HG03103 (cell line): ENCODE measurements around the gene CCL16.

Experiments
- ATAC-seq: cut with Tn5 transposase; IDR thresholded peaks from one replicate; pipeline ENCODE4 v1.9.1; 2021; ENCODE audit warnings: low read depth; ENCODE audit not compliant: unreplicated experiment

Gene CCL16

GRCh38 chr17:35988164-35988563 lies 6.9 kb upstream of the CCL16 start:
- no peak for ATAC-seq

GRCh38 chr17:35986643-35987042 lies 5.3 kb upstream of the CCL16 start, which contains the start of gene CCL14:
TSS of gene CCL14 (minus strand) at chr17:35986729. CDS start at chr17:35986649, 80 bp downstream.
- ATAC-seq, result no peak

- ATAC-seq, result no peak
Measured at GRCh38 chr17:35984140-35984539, 2.8 kb upstream of the CCL16 start.

- ATAC-seq, result no peak
Measured at GRCh38 chr17:35982409-35983191, 1.3 kb upstream of the CCL16 start.

- ATAC-seq, result no peak
Measured at GRCh38 chr17:35981908-35982330, 622 bp upstream of the CCL16 start.

GRCh38 chr17:35978346-35978745 lies 3.0 kb downstream of the CCL16 start:
- no peak for ATAC-seq

- no peak for ATAC-seq
Measured at GRCh38 chr17:35977509-35977908, 3.8 kb downstream of the CCL16 start.

GRCh38 chr17:35973333-35974260 lies 7.7 kb downstream of the CCL16 start:
- ATAC-seq, result no peak

GRCh38 chr17:35972945-35973332 lies 8.4 kb downstream of the CCL16 start:
- ATAC-seq, result no peak

GRCh38 chr17:35972535-35972934 lies 8.8 kb downstream of the CCL16 start:
- ATAC-seq, result no peak

GRCh38 chr17:35972066-35972465 lies 9.2 kb downstream of the CCL16 start:
- ATAC-seq, result no peak

- no peak for ATAC-seq
Measured at GRCh38 chr17:35969558-35970380, 11.5 kb downstream of the CCL16 start.

GRCh38 chr17:35968520-35969054 lies 12.7 kb downstream of the CCL16 start:
- ATAC-seq, result no peak

GRCh38 chr17:35965272-35965671 lies 16.0 kb downstream of the CCL16 start:
- ATAC-seq, result no peak

- ATAC-seq, result no peak
Measured at GRCh38 chr17:35963663-35964062, 17.6 kb downstream of the CCL16 start.

- ATAC-seq, result no peak
Measured at GRCh38 chr17:35953720-35954119, 27.6 kb downstream of the CCL16 start.

GRCh38 chr17:35949401-35949800 lies 31.9 kb downstream of the CCL16 start:
- ATAC-seq, result no peak

- no peak for ATAC-seq
Measured at GRCh38 chr17:35948092-35948491, 33.2 kb downstream of the CCL16 start.

- no peak for ATAC-seq
Measured at GRCh38 chr17:35947156-35947585, 34.1 kb downstream of the CCL16 start.

GRCh38 chr17:35944151-35944550 lies 37.1 kb downstream of the CCL16 start:
- ATAC-seq, result no peak
